ENCODE measurements around the gene FBH1. TPM values are rescaled to one million over a fixed set of nuclear protein-coding genes. Genes with fewer than 3 reads are reported as not detected.

FBH1 gene
- total and polyA plus RNA-seq, 10 of the 15 experiments (the other 5 are each of a cell fraction or from before 2014, with no cell fraction given), result 6.1 to 67.6 (median 47.2) TPM

DNA sequence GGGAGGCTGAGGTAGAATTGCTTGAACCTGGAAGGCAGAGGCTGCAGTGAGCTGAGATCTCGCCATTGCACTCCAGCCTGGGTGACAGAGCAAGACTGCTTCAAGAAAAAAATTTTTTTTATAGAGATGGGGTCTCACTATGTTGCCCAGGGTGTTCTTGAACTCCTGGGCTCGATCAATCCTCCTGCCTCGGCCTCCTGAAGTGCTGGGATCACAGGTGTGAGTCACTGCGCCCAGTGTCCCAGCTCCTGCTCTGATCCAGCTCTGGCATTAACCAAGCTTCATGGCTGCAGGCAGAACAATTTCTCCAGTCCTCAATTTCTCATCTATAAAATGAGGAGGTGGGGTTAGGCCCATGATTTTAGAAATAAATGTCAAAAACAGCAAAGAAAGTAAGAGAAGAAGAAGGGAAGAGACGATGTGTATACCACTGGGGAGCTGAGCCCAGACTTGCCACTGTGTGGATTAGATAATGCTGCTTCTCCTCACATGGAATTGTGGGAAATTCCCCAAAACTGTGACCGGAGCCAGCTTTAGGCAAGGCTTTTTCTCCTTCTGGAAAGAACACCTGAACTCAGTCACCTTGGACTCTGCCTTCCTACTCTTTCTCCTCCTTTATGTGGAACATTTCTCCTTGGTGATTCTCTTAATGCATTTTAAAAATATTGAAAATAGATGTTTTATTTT, 61.8 kb downstream of the FBH1 start (continued):
- TF ChIP-seq, protein P1, sequence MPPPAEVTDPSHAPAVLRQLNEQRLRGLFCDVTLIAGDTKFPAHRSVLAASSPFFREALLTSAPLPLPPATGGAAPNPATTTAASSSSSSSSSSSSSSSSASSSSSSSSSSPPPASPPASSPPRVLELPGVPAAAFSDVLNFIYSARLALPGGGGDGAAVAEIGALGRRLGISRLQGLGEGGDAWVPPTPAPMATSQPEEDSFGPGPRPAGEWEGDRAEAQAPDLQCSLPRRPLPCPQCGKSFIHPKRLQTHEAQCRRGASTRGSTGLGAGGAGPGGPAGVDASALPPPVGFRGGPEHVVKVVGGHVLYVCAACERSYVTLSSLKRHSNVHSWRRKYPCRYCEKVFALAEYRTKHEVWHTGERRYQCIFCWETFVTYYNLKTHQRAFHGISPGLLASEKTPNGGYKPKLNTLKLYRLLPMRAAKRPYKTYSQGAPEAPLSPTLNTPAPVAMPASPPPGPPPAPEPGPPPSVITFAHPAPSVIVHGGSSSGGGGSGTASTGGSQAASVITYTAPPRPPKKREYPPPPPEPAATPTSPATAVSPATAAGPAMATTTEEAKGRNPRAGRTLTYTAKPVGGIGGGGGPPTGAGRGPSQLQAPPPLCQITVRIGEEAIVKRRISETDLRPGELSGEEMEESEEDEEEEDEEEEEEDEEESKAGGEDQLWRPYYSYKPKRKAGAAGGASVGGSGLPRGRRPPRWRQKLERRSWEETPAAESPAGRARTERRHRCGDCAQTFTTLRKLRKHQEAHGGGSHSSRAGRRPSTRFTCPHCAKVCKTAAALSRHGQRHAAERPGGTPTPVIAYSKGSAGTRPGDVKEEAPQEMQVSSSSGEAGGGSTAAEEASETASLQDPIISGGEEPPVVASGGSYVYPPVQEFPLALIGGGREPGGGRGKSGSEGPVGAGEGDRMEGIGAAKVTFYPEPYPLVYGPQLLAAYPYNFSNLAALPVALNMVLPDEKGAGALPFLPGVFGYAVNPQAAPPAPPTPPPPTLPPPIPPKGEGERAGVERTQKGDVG (CRISPR knock-in tag; IDR thresholded peaks at IDR 0.05), result no peak
- TF ChIP-seq, protein P2, sequence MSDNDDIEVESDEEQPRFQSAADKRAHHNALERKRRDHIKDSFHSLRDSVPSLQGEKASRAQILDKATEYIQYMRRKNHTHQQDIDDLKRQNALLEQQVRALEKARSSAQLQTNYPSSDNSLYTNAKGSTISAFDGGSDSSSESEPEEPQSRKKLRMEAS (IDR thresholded peaks at IDR 0.05; ENCODE audit: low read depth, low read length), result no peak
- TF ChIP-seq ZSCAN29 (IDR thresholded peaks at IDR 0.05) (no peak), SP1 (IDR thresholded peaks at IDR 0.05; ENCODE audit: low read depth, low read length) (no peak)
- TF ChIP-seq, protein P3, sequence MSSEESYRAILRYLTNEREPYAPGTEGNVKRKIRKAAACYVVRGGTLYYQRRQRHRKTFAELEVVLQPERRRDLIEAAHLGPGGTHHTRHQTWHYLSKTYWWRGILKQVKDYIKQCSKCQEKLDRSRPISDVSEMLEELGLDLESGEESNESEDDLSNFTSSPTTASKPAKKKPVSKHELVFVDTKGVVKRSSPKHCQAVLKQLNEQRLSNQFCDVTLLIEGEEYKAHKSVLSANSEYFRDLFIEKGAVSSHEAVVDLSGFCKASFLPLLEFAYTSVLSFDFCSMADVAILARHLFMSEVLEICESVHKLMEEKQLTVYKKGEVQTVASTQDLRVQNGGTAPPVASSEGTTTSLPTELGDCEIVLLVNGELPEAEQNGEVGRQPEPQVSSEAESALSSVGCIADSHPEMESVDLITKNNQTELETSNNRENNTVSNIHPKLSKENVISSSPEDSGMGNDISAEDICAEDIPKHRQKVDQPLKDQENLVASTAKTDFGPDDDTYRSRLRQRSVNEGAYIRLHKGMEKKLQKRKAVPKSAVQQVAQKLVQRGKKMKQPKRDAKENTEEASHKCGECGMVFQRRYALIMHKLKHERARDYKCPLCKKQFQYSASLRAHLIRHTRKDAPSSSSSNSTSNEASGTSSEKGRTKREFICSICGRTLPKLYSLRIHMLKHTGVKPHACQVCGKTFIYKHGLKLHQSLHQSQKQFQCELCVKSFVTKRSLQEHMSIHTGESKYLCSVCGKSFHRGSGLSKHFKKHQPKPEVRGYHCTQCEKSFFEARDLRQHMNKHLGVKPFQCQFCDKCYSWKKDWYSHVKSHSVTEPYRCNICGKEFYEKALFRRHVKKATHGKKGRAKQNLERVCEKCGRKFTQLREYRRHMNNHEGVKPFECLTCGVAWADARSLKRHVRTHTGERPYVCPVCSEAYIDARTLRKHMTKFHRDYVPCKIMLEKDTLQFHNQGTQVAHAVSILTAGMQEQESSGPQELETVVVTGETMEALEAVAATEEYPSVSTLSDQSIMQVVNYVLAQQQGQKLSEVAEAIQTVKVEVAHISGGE (CRISPR knock-in tag; IDR thresholded peaks at IDR 0.05), result no peak

All from GM12878 (cell line).